HUES6 (cell line): Measurements from ENCODE around the gene AK3.

Experiments
- H3K27ac ChIP-seq: 2 replicates; pipeline ENCODE4 v1.7.0; 2013; ENCODE audit warnings: low read depth, mild to moderate bottlenecking, low read length, inconsistent platforms
- H3K27me3 ChIP-seq: 2 replicates; pipeline ENCODE4 v1.6.1; 2013; ENCODE audit warnings: low read length; ENCODE audit not compliant: control insufficient read depth, insufficient read depth
- H3K36me3 ChIP-seq: 2 replicates; pipeline ENCODE4 v1.6.1; 2013; ENCODE audit warnings: low read length; ENCODE audit not compliant: control insufficient read depth, insufficient read depth
- H3K4me1 ChIP-seq: 2 replicates; pipeline ENCODE4 v1.6.1; 2013; ENCODE audit warnings: low read length; ENCODE audit not compliant: control insufficient read depth, insufficient read depth
- H3K4me3 ChIP-seq: 2 replicates; pipeline ENCODE4 v1.5.1; 2013; ENCODE audit warnings: low read depth, low read length
- H3K9ac ChIP-seq: one replicate; pipeline ENCODE4 v1.6.1; 2013; ENCODE audit warnings: mild to moderate bottlenecking, low read length
- H3K9me3 ChIP-seq: 2 replicates; pipeline ENCODE4 v1.6.1; 2013; ENCODE audit warnings: low read depth, low read length; ENCODE audit not compliant: control insufficient read depth, insufficient read depth

AK3 gene

GRCh38 chr9:4727593-4727992 lies 13.4 kb downstream of the AK3 start:
- no peaks in the 10 kb centered on the region for H3K4me1 ChIP-seq
- no peaks in the 10 kb centered on the region for H3K9me3 ChIP-seq
- no peak overlapping the region for H3K4me3 ChIP-seq
- H3K27me3 ChIP-seq: no peaks in the 10 kb centered on the region
- H3K9ac ChIP-seq: no peak overlapping the region
- no peak overlapping the region for H3K27ac ChIP-seq
- peaks cover 10% of the 10 kb centered on the region; the same call in 1 of the 2 replicates for H3K36me3 ChIP-seq

GRCh38 chr9:4725706-4726442 lies 15.1 kb downstream of the AK3 start:
- Histone ChIP-seq H3K36me3 (peaks cover 22% of the 10 kb centered on the region), H3K9ac (no peak overlapping the region), H3K4me1 (no peaks in the 10 kb centered on the region), H3K27ac (no peak overlapping the region), H3K4me3 (no peak overlapping the region), H3K27me3 (no peaks in the 10 kb centered on the region), H3K9me3 (no peaks in the 10 kb centered on the region)

- H3K27ac ChIP-seq: no peak overlapping the region
- H3K36me3 ChIP-seq: peaks cover 54% of the 10 kb centered on the region
- no peaks in the 10 kb centered on the region for H3K27me3 ChIP-seq
- H3K4me3 ChIP-seq: no peak overlapping the region
- no peaks in the 10 kb centered on the region for H3K4me1 ChIP-seq
- H3K9ac ChIP-seq: no peak overlapping the region
- H3K9me3 ChIP-seq: no peaks in the 10 kb centered on the region
Measured at GRCh38 chr9:4721736-4722135, 19.3 kb downstream of the AK3 start.

- H3K27ac ChIP-seq: no peak overlapping the region
- H3K9me3 ChIP-seq: no peaks in the 10 kb centered on the region
- no peaks in the 10 kb centered on the region for H3K27me3 ChIP-seq
- H3K4me3 ChIP-seq: no peak overlapping the region
- peaks cover 70% of the 10 kb centered on the region for H3K36me3 ChIP-seq
- H3K9ac ChIP-seq: no peak overlapping the region
- H3K4me1 ChIP-seq: no peaks in the 10 kb centered on the region
Measured at GRCh38 chr9:4718911-4719310, 22.1 kb downstream of the AK3 start.

DNA sequence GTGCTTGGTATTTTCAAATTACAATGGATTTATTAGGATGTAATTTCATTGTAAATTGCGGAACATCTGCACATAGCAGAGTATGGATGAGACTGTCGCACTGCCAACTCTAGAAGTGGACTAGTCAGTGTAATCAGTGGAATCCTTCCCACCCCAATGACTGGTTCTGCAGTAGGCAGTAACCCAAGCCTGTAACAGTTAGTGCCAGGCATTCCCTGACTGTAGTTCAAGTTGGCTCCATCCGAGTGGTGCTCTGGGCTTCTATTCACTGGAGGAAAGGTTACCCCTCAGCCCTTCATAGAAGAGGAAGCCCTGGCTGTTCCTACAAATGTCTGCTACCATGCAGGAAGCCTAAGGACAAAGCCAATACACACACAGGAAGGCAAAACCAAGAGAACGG lies 23.2 kb downstream of the AK3 start:
- Histone ChIP-seq H3K4me3 (no peak overlapping the region), H3K27ac (no peak overlapping the region), H3K9ac (no peak overlapping the region), H3K27me3 (no peaks in the 10 kb centered on the region), H3K4me1 (no peaks in the 10 kb centered on the region), H3K36me3 (peaks cover 80% of the 10 kb centered on the region), H3K9me3 (no peaks in the 10 kb centered on the region)

GRCh38 chr9:4716163-4716562 lies 24.8 kb downstream of the AK3 start:
- no peak overlapping the region for H3K9ac ChIP-seq
- H3K27ac ChIP-seq: no peak overlapping the region
- peaks cover 70% of the 10 kb centered on the region for H3K36me3 ChIP-seq
- H3K4me1 ChIP-seq: no peaks in the 10 kb centered on the region
- H3K9me3 ChIP-seq: no peaks in the 10 kb centered on the region
- no peaks in the 10 kb centered on the region for H3K27me3 ChIP-seq
- no peak overlapping the region for H3K4me3 ChIP-seq

- peaks cover 71% of the 10 kb centered on the region for H3K36me3 ChIP-seq
- H3K4me1 ChIP-seq: no peaks in the 10 kb centered on the region
- H3K9me3 ChIP-seq: no peaks in the 10 kb centered on the region
- no peaks in the 10 kb centered on the region for H3K27me3 ChIP-seq
- no peak overlapping the region for H3K27ac ChIP-seq
- H3K4me3 ChIP-seq: no peak overlapping the region
- H3K9ac ChIP-seq: no peak overlapping the region
Measured at GRCh38 chr9:4714266-4715016, 26.6 kb downstream of the AK3 start.

GRCh38 chr9:4713849-4714248 lies 27.2 kb downstream of the AK3 start:
- Histone ChIP-seq H3K9ac (no peak overlapping the region), H3K4me3 (no peak overlapping the region), H3K27me3 (no peaks in the 10 kb centered on the region), H3K36me3 (peaks cover 68% of the 10 kb centered on the region), H3K4me1 (no peaks in the 10 kb centered on the region), H3K27ac (no peak overlapping the region), H3K9me3 (no peaks in the 10 kb centered on the region)

GRCh38 chr9:4709380-4709779 lies 31.6 kb downstream of the AK3 start:
- Histone ChIP-seq H3K27ac (no peak overlapping the region), H3K9me3 (no peaks in the 10 kb centered on the region), H3K27me3 (no peaks in the 10 kb centered on the region), H3K36me3 (peaks cover 42% of the 10 kb centered on the region), H3K4me1 (no peaks in the 10 kb centered on the region), H3K9ac (no peak overlapping the region), H3K4me3 (no peak overlapping the region)

DNA sequence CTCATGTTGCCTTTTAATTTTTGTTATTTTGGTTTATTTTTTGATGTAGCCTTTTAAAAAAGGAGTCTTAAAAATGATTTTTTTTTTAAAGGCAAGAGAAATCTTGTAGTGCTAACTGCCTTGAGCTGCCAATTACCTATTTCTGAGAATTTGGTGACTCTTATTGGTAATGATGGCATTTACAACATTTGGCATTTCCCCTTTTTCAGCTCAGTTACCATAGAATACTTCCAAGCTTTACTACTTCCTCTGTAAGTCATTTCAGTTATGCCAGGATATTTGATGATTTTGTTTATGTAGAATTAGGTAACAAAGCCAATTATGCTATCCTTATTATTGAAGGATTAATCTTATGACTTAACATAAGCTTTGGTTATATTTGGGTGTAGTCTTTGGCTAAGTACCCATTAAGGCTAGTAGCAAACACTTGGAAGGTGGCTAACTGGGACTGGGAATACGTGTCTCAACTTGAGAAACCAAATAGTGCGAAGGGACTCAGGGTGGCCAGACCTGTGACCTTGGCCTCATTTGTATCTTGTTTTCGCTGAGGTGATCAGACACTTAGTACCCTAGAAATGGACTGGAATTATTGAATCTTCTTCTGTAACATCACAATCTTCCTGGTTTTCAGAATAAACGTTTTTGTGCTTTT lies 33.9 kb downstream of the AK3 start:
- H3K4me1 ChIP-seq: no peaks in the 10 kb centered on the region
- peaks cover 38% of the 10 kb centered on the region for H3K36me3 ChIP-seq
- no peaks in the 10 kb centered on the region for H3K27me3 ChIP-seq
- no peak overlapping the region for H3K9ac ChIP-seq
- no peaks in the 10 kb centered on the region for H3K9me3 ChIP-seq
- no peak overlapping the region for H3K4me3 ChIP-seq
- H3K27ac ChIP-seq: no peak overlapping the region

- Histone ChIP-seq H3K4me1 (no peaks in the 10 kb centered on the region), H3K9me3 (no peaks in the 10 kb centered on the region), H3K27me3 (no peaks in the 10 kb centered on the region), H3K27ac (no peak overlapping the region), H3K9ac (no peak overlapping the region), H3K4me3 (no peak overlapping the region), H3K36me3 (peaks cover 47% of the 10 kb centered on the region)
Measured at GRCh38 chr9:4706021-4706420, 35.0 kb downstream of the AK3 start.
